HepG2 (cell line): ENCODE measurements around the gene FAM111A.

Experiments
- EP300 ChIP-seq, 3 experiments: sonication (generic) in 1 of 3; formaldehyde crosslinking in 1 of 3; IDR thresholded peaks; 2 replicates each; pipeline versions ENCODE4 v1.5.1 to v1.6.1; 2011 to 2020; ENCODE audit warnings: low read depth in 2 of 3, low read length in 2 of 3, borderline replicate concordance in 1 of 3, improper control_type of control experiment in 1 of 3, mild to moderate bottlenecking in 1 of 3, missing genetic modification reagents in 1 of 3, moderate library complexity in 1 of 3
- KDM4B ChIP-seq: sonication (generic); formaldehyde crosslinking; IDR thresholded peaks from 2 replicates; pipeline ENCODE4 v1.4.0; 2020; ENCODE audit warnings: missing genetic modification reagents
- MAZ ChIP-seq, 2 experiments: sonication (generic) in 1 of 2; formaldehyde crosslinking in 1 of 2; IDR thresholded peaks; 2 replicates each; pipeline versions ENCODE4 v1.5.0 to v1.6.1; 2012 to 2020; ENCODE audit warnings: low read depth in 2 of 2, mild to moderate bottlenecking in 2 of 2, borderline replicate concordance in 1 of 2, improper control_type of control experiment in 1 of 2, low read length in 1 of 2, missing genetic modification reagents in 1 of 2, moderate library complexity in 1 of 2
- NR2F2 ChIP-seq: IDR thresholded peaks from 2 replicates; pipeline ENCODE4 v1.6.1; 2012; ENCODE audit warnings: low read depth, inconsistent platforms, borderline replicate concordance
- POLR2AphosphoS5 ChIP-seq: IDR thresholded peaks from 2 replicates; pipeline ENCODE4 v1.6.1; 2012; ENCODE audit warnings: low read depth, low read length
- SIN3A ChIP-seq: IDR thresholded peaks from 2 replicates; pipeline ENCODE4 v1.6.1; 2011; ENCODE audit warnings: low read depth, mild to moderate bottlenecking, control low read depth, low read length, borderline replicate concordance
- SMAD3 ChIP-seq: sonication (generic); formaldehyde crosslinking; IDR thresholded peaks from 2 replicates; pipeline ENCODE4 v1.4.0; 2020; ENCODE audit warnings: missing genetic modification reagents
- TBL1XR1 ChIP-seq: fragments of 150-350 bp; IDR thresholded peaks from 2 replicates; pipeline ENCODE4 v1.6.1; 2014; ENCODE audit warnings: borderline replicate concordance, low read length; ENCODE audit not compliant: partially characterized antibody
- ZNF496 ChIP-seq: sonication (generic); formaldehyde crosslinking; IDR thresholded peaks from 2 replicates; pipeline ENCODE4 v1.8.1; 2023; ENCODE audit warnings: mild to moderate bottlenecking, moderate library complexity, missing genetic modification reagents; ENCODE audit not compliant: insufficient replicate concordance
- TF ChIP-seq, protein P1 (sequence below): sonication (generic); formaldehyde crosslinking; IDR thresholded peaks from 2 replicates; pipeline ENCODE4 v1.5.0; 2020; ENCODE audit warnings: mild to moderate bottlenecking, missing genetic modification reagents, moderate library complexity
- TF ChIP-seq, protein P2 (sequence below): sonication (generic); formaldehyde crosslinking; IDR thresholded peaks from 2 replicates; pipeline ENCODE4 v1.8.1; 2022; ENCODE audit warnings: low read depth, mild to moderate bottlenecking, missing genetic modification reagents

DNA sequence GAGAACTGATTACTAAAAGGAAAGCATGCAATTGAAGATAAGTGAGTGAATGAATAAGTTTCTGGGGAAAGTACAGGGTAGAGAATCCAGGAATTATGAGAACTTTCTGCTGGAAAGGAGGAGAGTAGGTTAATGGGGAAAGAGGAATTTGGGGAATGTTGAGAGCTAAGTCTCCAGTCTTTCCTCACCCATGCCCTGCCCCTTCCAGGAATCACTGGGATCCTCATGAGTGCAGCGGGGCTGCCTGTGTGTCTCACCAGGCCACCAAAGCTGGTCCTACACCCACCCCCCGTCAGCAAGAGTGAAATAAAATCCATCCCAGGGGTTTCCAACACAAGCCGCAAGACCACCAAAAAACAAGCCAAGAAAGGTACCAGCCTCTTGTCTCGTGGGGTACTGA, 46.3 kb downstream of the FAM111A start:
- no peak for TF ChIP-seq EP300 (IDR thresholded peaks at IDR 0.05; ENCODE audit: low read depth in 2 of 2, low read length in 2 of 2)
- TF ChIP-seq EP300 (CRISPR knock-in tag; IDR thresholded peaks at IDR 0.05; ENCODE audit: borderline replicate concordance): no peak
- no peak for TF ChIP-seq SIN3A
- TF ChIP-seq, protein P1, sequence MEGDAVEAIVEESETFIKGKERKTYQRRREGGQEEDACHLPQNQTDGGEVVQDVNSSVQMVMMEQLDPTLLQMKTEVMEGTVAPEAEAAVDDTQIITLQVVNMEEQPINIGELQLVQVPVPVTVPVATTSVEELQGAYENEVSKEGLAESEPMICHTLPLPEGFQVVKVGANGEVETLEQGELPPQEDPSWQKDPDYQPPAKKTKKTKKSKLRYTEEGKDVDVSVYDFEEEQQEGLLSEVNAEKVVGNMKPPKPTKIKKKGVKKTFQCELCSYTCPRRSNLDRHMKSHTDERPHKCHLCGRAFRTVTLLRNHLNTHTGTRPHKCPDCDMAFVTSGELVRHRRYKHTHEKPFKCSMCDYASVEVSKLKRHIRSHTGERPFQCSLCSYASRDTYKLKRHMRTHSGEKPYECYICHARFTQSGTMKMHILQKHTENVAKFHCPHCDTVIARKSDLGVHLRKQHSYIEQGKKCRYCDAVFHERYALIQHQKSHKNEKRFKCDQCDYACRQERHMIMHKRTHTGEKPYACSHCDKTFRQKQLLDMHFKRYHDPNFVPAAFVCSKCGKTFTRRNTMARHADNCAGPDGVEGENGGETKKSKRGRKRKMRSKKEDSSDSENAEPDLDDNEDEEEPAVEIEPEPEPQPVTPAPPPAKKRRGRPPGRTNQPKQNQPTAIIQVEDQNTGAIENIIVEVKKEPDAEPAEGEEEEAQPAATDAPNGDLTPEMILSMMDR (CRISPR knock-in tag): no peak
- no peak for TF ChIP-seq NR2F2
- no peak for TF ChIP-seq TBL1XR1
- no peak for TF ChIP-seq POLR2AphosphoS5
- no peak for TF ChIP-seq MAZ (IDR thresholded peaks at IDR 0.05; ENCODE audit: borderline replicate concordance, low read depth, low read length)
- TF ChIP-seq MAZ (CRISPR knock-in tag; IDR thresholded peaks at IDR 0.05; ENCODE audit: low read depth): no peak
- TF ChIP-seq, protein P2, sequence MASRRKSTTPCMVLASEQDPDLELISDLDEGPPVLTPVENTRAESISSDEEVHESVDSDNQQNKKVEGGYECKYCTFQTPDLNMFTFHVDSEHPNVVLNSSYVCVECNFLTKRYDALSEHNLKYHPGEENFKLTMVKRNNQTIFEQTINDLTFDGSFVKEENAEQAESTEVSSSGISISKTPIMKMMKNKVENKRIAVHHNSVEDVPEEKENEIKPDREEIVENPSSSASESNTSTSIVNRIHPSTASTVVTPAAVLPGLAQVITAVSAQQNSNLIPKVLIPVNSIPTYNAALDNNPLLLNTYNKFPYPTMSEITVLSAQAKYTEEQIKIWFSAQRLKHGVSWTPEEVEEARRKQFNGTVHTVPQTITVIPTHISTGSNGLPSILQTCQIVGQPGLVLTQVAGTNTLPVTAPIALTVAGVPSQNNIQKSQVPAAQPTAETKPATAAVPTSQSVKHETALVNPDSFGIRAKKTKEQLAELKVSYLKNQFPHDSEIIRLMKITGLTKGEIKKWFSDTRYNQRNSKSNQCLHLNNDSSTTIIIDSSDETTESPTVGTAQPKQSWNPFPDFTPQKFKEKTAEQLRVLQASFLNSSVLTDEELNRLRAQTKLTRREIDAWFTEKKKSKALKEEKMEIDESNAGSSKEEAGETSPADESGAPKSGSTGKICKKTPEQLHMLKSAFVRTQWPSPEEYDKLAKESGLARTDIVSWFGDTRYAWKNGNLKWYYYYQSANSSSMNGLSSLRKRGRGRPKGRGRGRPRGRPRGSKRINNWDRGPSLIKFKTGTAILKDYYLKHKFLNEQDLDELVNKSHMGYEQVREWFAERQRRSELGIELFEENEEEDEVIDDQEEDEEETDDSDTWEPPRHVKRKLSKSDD (CRISPR knock-in tag): no peak
- TF ChIP-seq KDM4B (CRISPR knock-in tag): no peak
- no peak for TF ChIP-seq ZNF496 (CRISPR knock-in tag)
- no peak for TF ChIP-seq SMAD3 (CRISPR knock-in tag)
